GM19467 (cell line): ENCODE data around the gene PLXNA4.
"Not testable (repeated sequence)": the region's sequence is repeated elsewhere in the genome, so short reads cannot be mapped to it uniquely, and the experiment has no call there.

Experiments
- ATAC-seq: cut with Tn5 transposase; IDR thresholded peaks from one replicate; pipeline ENCODE4 v1.9.1; 2021; ENCODE audit warnings: mild to moderate bottlenecking, moderate library complexity; ENCODE audit not compliant: unreplicated experiment

The PLXNA4 gene

GRCh38 chr7:132398253-132398925, 177.9 kb downstream of the PLXNA4 start:
- ATAC-seq = no peak

GRCh38 chr7:132397070-132397469, 179.2 kb downstream of the PLXNA4 start:
- no peak for ATAC-seq

DNA sequence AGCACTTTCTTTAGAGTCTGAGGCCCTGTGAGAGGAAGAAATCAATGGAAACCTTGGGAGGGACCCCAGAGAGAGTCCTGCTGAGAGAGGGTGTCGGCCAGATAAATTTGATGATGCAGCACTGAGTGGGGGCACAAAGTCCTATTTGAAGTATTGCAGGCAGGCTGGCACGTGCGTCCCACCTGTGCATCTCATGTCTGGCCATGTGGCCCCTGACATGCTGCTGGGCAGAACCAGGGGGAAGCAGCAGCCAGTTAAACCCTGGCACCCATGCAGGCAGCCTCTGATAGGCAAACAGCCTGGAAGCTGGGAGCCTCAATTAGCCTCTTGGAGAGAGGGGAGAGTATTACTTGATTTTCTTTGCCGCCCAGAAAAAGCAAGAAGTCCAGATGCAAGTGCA, 180.9 kb downstream of the PLXNA4 start:
- ATAC-seq = no peak

DNA sequence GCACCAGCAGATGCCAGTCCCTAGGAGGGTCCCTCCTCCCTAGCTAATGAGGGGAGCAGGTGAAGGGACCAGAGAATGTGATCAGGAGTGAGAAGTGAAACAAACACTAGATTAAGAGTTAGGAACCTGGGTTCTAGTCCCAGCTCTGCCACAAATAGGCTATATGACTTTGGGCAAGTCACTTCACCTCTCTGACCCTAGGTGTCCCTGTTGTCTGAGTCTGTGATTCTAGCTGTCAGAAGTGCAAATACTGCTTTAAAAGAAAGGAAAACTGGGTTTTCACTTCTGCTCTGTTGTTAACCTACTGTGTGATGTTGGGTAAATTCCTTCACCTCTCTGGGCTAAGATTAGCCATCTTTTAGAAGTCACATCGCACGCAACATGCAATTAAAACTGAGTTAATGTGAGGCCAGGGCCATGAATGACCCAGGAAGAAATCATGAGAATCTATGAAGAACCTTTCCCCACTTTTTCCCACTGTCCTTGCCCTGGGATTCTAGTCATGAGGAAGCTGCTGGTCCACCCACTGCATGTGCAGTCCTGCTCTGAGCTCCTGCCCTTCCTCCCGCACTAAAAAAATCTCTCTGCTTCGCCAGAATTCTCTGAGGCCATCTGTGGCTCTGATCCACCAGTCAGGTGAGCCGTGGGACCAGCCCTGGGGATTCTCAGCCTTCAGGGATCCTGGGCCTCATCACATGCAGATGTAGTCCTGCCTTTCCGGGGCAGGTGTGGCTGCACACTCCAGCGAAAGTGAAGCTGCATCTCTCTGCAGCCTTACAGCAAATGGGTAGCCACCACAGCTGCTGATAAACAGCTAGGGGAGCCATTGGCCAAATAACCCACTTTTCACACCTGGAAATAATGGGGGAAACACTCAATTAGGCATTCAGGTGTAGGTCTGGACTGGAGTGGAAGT, 181.7 kb downstream of the PLXNA4 start:
- no peak for ATAC-seq

GRCh38 chr7:132393789-132394261, 182.4 kb downstream of the PLXNA4 start:
- ATAC-seq = no peak

DNA sequence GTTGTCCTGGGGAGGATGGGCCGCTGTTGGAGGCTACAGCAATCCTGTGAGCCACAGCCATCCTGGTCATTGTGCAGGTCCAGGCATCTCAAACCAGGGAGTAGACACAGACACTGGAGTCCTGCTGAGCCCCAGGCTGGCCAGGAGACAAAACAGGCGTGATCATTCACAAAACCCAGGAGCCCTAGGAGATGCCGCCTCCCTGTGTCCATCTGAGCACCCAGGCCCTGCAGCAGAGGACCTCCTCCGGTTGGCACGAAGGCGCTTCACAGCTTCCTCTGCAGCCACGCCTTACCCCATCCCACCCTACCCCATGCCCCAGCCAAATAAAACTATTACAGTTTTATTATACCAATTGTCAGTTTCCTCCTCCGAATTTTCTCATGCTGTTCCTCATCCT, 183.6 kb downstream of the PLXNA4 start:
- no peak for ATAC-seq

- ATAC-seq = no peak
Measured at GRCh38 chr7:132390705-132391104, 185.6 kb downstream of the PLXNA4 start.

DNA sequence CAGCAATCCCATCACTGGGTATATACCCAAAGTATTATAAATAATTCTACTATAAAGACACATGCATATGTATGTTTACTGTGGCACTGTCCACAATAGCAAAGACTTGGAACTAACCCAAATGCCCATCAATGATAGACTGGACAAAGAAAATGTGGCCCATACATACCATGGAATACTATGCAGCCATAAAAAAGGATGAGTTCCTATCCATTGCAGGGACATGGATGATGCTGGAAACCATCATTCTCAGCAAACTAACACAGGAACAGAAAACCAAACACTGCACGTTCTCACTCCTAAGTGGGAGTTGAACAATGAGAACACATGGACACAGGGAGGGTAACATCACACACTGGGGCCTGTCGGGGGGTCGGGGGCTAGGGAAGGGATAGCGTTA, 186.2 kb downstream of the PLXNA4 start:
- ATAC-seq = not testable (repeated sequence)

- ATAC-seq = no peak
Measured at GRCh38 chr7:132388688-132389087, 187.6 kb downstream of the PLXNA4 start.

GRCh38 chr7:132387596-132387995, 188.7 kb downstream of the PLXNA4 start:
- no peak for ATAC-seq

- no peak for ATAC-seq
Measured at GRCh38 chr7:132386201-132386681, 190.0 kb downstream of the PLXNA4 start.

GRCh38 chr7:132383962-132384361, 192.3 kb downstream of the PLXNA4 start:
- no peak for ATAC-seq

- ATAC-seq = no peak
Measured at GRCh38 chr7:132381742-132382472, 194.4 kb downstream of the PLXNA4 start.

- no peak for ATAC-seq
Measured at GRCh38 chr7:132380059-132380458, 196.2 kb downstream of the PLXNA4 start.

DNA sequence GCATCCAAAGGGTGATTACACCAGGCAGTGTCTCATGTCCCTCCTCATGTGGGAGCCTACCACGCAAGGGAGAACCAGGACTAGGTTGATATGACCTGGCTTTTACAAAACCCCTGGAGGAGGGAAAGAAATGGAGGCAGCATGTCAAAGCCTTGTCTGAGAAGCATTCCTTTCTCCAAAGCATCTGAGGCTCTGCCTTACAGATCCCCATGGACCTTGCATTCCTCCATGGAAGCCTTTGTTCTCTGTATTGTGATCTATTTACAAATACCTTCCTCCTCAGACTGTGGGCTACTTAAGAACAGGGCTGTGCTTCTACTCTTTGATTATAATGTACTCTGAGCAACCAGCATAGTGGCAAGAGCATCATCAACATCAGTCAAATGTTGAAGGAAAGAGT, 197.0 kb downstream of the PLXNA4 start:
- no peak for ATAC-seq

DNA sequence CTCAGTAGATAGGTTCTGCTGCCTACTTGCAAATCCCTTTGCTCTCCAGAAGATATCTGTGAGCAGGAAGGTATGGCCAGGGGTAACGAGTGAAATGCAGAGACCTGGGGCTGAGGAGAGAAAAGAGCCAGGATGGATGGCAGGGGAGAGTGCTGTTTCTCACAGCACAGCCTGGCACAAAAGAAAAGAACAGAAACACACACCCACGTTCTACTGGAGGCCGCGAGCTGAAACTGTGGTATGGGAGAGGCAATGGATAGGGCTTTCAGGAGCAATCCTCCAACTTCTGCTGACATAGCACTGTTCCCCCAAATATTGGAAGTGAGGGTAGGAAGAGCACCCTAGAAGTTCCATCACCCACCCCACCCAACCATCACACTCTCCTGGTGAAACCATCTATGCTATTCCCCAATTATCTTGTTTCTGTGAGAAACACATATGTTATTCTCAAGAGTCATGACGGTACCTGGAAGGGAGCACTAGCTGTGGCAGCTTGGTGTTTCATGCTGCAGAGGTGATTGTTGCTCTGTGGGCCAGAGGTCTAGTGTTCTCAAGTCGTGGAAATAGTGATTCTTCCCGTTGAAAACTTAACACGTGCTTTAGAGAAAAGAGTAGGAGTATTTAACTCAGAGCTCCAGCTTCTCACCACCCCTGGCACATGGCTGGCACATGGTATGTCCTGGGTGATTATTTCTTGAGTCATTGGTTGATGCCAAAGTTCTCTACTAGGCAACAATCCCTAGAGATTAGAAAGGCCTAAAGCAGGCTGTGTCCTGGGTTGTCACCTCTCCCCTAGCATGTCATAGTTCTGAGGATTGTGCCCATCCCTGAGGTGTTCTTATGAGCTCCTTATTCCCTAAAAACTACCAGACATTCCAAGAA, 198.3 kb downstream of the PLXNA4 start:
- ATAC-seq = no peak

- ATAC-seq = no peak
Measured at GRCh38 chr7:132377015-132377414, 199.3 kb downstream of the PLXNA4 start.

DNA sequence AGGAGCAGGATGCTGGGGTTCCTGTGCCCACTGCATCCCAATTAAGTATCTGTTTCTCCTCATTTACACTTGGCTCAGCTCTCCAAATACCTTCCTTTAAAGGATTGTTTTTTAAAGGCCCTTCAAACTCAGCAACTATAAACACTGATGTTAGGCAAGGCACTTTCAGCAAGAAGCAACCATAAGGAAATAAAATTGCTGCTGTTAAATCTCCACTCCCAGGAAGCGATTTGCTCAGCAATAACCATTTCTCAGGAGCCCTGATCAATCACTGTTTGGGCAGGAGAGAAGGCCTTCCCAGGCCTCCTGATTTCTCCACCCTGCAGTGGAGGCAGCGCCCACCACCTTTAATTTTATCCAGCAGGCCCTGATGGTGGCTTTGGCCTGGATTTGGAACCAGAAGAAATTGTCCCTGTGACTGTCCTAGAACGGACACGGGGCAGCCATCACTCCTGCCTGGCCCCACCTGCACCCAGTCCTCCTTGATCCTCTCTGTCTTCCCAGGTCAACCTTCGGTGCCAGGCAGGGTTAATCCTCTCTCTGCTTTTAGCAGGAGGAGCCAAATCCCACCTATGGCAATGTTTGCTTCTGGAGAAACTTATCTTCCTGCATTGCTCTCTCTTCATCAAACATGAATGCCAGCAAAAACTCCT, 199.8 kb downstream of the PLXNA4 start:
- ATAC-seq = no peak

DNA sequence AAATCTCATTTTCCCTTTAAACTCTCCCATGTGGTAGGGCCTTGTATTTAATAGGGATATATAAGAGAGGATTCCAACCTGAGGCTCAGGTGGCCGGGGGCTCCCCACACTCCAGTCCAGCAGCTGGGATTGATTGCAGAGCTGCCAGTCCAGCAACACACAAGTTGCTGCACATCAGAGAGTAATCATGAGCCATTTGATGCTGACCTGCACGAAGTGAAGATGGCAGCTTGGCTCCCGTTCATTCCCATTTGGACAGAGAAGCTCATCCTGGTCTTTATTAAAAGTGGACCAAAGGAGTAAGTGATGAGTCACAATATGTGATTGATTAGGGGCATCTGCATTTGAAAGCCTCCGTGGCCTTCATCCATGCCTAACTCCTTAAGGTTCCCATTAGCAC, 202.4 kb downstream of the PLXNA4 start:
- no peak for ATAC-seq

GRCh38 chr7:132373041-132373440, 203.2 kb downstream of the PLXNA4 start:
- no peak for ATAC-seq
